ENCODE measurements around the gene EEF2KMT.
"Not testable (repeated sequence)": the region's sequence is repeated elsewhere in the genome, so short reads cannot be mapped to it uniquely, and the experiment has no call there.

- TF ChIP-seq, protein P1, sequence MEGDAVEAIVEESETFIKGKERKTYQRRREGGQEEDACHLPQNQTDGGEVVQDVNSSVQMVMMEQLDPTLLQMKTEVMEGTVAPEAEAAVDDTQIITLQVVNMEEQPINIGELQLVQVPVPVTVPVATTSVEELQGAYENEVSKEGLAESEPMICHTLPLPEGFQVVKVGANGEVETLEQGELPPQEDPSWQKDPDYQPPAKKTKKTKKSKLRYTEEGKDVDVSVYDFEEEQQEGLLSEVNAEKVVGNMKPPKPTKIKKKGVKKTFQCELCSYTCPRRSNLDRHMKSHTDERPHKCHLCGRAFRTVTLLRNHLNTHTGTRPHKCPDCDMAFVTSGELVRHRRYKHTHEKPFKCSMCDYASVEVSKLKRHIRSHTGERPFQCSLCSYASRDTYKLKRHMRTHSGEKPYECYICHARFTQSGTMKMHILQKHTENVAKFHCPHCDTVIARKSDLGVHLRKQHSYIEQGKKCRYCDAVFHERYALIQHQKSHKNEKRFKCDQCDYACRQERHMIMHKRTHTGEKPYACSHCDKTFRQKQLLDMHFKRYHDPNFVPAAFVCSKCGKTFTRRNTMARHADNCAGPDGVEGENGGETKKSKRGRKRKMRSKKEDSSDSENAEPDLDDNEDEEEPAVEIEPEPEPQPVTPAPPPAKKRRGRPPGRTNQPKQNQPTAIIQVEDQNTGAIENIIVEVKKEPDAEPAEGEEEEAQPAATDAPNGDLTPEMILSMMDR (IDR thresholded peaks at IDR 0.05 in 8 of 11, conservative IDR thresholded peaks at IDR 0.05 in 3 of 11) = not testable (repeated sequence)
- not testable (repeated sequence) for TF ChIP-seq POLR2A (IDR thresholded peaks at IDR 0.05)
Observed at GRCh38 chr16:5080461-5080860, 17.1 kb downstream of the EEF2KMT start.
